PFSK-1 (cell line): ENCODE measurements around the gene CRY2.

Experiments used
- FOXP2 ChIP-seq: optimal IDR thresholded peaks from 2 replicates; pipeline ENCODE3; 2011; ENCODE audit warnings: borderline replicate concordance, control low read depth, inconsistent platforms; ENCODE audit not compliant: insufficient read depth; ENCODE audit errors: extremely low read length, extremely low read depth
- POLR2AphosphoS5 ChIP-seq: IDR thresholded peaks from 2 replicates; pipeline ENCODE4 v1.6.1; 2012; ENCODE audit warnings: low read depth, mild to moderate bottlenecking, control low read depth, low read length, moderate library complexity
- REST ChIP-seq, 2 experiments: IDR thresholded peaks; 2 replicates each; pipeline versions ENCODE4 v1.6.1 to v1.8.0; 2011 to 2012; ENCODE audit warnings: low read depth in 2 of 2, low read length in 2 of 2, control low read depth in 1 of 2, inconsistent platforms in 1 of 2, mild to moderate bottlenecking in 1 of 2, moderate library complexity in 1 of 2; ENCODE audit not compliant: insufficient read depth in 1 of 2
- SIN3A ChIP-seq: IDR thresholded peaks from 2 replicates; pipeline ENCODE4 v1.6.1; 2012; ENCODE audit warnings: mild to moderate bottlenecking, low read length, moderate library complexity, borderline replicate concordance; ENCODE audit not compliant: insufficient read depth
- TAF1 ChIP-seq: IDR thresholded peaks from 2 replicates; pipeline ENCODE4 v1.6.1; 2012; ENCODE audit warnings: low read length, control low read depth, borderline replicate concordance; ENCODE audit not compliant: insufficient read depth

Gene CRY2

GRCh38 chr11:45920531-45921477, 73.5 kb downstream of the CRY2 start:
- TF ChIP-seq FOXP2 (no peak), REST (IDR thresholded peaks at IDR 0.05; ENCODE audit: insufficient read depth in 1 of 2, low read depth in 2 of 2, low read length in 2 of 2) (no peak), SIN3A (no peak), POLR2AphosphoS5 (no peak), TAF1 (no peak)

GRCh38 chr11:45921561-45922424, 74.5 kb downstream of the CRY2 start:
- no peak for TF ChIP-seq REST (IDR thresholded peaks at IDR 0.05; ENCODE audit: insufficient read depth in 1 of 2, low read depth in 2 of 2, low read length in 2 of 2)
- TF ChIP-seq FOXP2, result no peak
- TF ChIP-seq TAF1, result no peak
- TF ChIP-seq SIN3A, result no peak
- no peak for TF ChIP-seq POLR2AphosphoS5

DNA sequence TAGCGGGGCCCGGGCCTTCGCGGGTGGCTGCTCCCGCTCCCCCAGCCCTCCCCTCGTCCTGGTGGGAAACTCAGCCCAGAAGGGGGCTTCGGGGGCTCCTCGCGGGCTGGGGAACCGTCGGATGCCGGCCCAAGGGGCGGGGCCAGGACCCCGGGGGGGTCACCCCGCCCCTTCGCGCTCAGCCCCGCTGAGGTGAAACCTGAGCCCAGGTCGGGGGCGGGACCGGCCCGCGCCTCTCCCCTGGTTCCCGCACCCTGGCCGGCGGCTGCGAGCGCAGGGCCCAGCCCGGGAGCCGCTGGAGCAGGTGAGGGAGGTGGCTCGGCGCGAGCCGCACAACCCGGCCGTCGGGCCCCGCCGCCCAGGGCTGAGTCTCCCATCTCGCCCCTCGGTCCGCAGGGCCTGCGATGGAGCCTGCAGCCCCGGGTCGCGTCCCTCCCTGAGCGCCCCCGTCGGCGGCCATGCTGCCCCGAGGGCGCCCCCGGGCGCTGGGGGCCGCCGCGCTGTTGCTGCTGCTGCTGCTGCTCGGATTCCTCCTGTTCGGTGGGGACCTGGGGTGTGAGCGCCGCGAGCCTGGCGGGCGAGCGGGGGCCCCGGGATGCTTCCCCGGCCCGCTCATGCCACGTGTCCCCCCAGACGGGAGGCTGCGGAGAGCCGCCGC, 75.3 kb downstream of the CRY2 start, which contains the start of gene LARGE2:
LARGE2 (plus strand) TSS at position 232 of the 658 bp plus-strand sequence; CDS start at position 459, 227 bp downstream.
- TF ChIP-seq TAF1 (no peak), REST (IDR thresholded peaks at IDR 0.05; ENCODE audit: insufficient read depth in 1 of 2, low read depth in 2 of 2, low read length in 2 of 2) (no peak), FOXP2 (no peak), SIN3A (no peak), POLR2AphosphoS5 (no peak)

GRCh38 chr11:45924036-45924915, 77.0 kb downstream of the CRY2 start:
- TF ChIP-seq TAF1 (no peak), SIN3A (no peak), POLR2AphosphoS5 (no peak), REST (IDR thresholded peaks at IDR 0.05; ENCODE audit: insufficient read depth in 1 of 2, low read depth in 2 of 2, low read length in 2 of 2) (no peak), FOXP2 (no peak)
